Neural cell (in vitro differentiated cells): ENCODE data around the gene XPR1. TPM values are rescaled to one million over a fixed set of nuclear protein-coding genes. Genes with fewer than 3 reads are reported as not detected.
A peak's percentile ranks its signal among the peaks of the same experiment; 100 is the strongest.

Source experiments
- H2AFZ ChIP-seq: fragments of 200-600, 300-800 bp; sonication (generic), shearing (Covaris generic); 2 replicates; pipeline ENCODE4 v1.6.0; 2014; ENCODE audit warnings: low read depth, mild to moderate bottlenecking, antibody characterized with exemption, low read length, moderate library complexity
- H3F3A ChIP-seq: fragments of 200-600 bp; shearing (Covaris generic); 2 replicates; pipeline ENCODE4 v1.6.1; 2016; ENCODE audit warnings: mild to moderate bottlenecking, moderate library complexity, mixed read lengths, antibody characterized with exemption, low read length; ENCODE audit not compliant: insufficient read depth, poor library complexity, severe bottlenecking
- H3K27ac ChIP-seq: fragments of 200-600, 300-800 bp; sonication (generic), shearing (Covaris generic); 2 replicates; pipeline ENCODE4 v1.5.1; 2014; ENCODE audit warnings: mild to moderate bottlenecking, low read length, moderate library complexity
- H3K27me3 ChIP-seq: fragments of 300-800, 200-600 bp; sonication (generic), shearing (Covaris generic); 2 replicates; pipeline ENCODE4 v1.6.0; 2014; ENCODE audit warnings: mild to moderate bottlenecking, low read depth, low read length, moderate library complexity; ENCODE audit not compliant: insufficient read depth
- H3K36me3 ChIP-seq: fragments of 300-800, 200-600 bp; sonication (generic), shearing (Covaris generic); 2 replicates; pipeline ENCODE4 v1.5.1; 2014; ENCODE audit warnings: mild to moderate bottlenecking, antibody characterized with exemption, low read length, moderate library complexity; ENCODE audit not compliant: insufficient read depth
- H3K4me2 ChIP-seq: fragments of 300-800, 200-600 bp; sonication (generic), shearing (Covaris generic); 2 replicates; pipeline ENCODE4 v1.6.0; 2014; ENCODE audit warnings: mild to moderate bottlenecking, low read length
- H3K4me3 ChIP-seq: fragments of 300-800, 200-600 bp; sonication (generic), shearing (Covaris generic); 2 replicates; pipeline ENCODE4 v1.5.1; 2014; ENCODE audit warnings: mild to moderate bottlenecking, low read length, moderate library complexity
- H3K79me2 ChIP-seq: fragments of 200-600 bp; shearing (Covaris generic); replicated peaks from 2 replicates; pipeline ENCODE4 v1.6.0; 2014; ENCODE audit warnings: mild to moderate bottlenecking, low read length, moderate library complexity; ENCODE audit not compliant: insufficient read depth
- H3K9ac ChIP-seq: fragments of 300-800, 200-600 bp; sonication (generic), shearing (Covaris generic); 2 replicates; pipeline ENCODE4 v1.6.1; 2016; ENCODE audit warnings: mild to moderate bottlenecking, low read length, mixed read lengths
- H3K9me2 ChIP-seq: fragments of 200-600 bp; shearing (Covaris generic); 2 replicates; pipeline ENCODE4 v1.6.1; 2016; ENCODE audit warnings: mild to moderate bottlenecking, low read length, mixed read lengths; ENCODE audit not compliant: insufficient read depth
- H3K9me3 ChIP-seq: fragments of 200-600, 300-800 bp; sonication (generic), shearing (Covaris generic); 2 replicates; pipeline ENCODE4 v1.6.1; 2016; ENCODE audit warnings: mild to moderate bottlenecking, mixed run types, low read length, moderate library complexity, mixed read lengths
- H4K20me1 ChIP-seq: fragments of 200-600 bp; shearing (Covaris generic); 2 replicates; pipeline ENCODE4 v1.6.1; 2016; ENCODE audit warnings: mild to moderate bottlenecking, mixed run types; ENCODE audit not compliant: insufficient read depth
- CTCF ChIP-seq: fragments of 450-650 bp; IDR thresholded peaks from 2 replicates; pipeline ENCODE4 v1.5.1; 2014; ENCODE audit warnings: antibody characterized with exemption, mild to moderate bottlenecking, moderate library complexity; ENCODE audit not compliant: poor library complexity, severe bottlenecking
- EP300 ChIP-seq: fragments of 450-650 bp; conservative IDR thresholded peaks from 2 replicates; pipeline ENCODE4 v1.6.1; 2014; ENCODE audit warnings: antibody characterized with exemption, mild to moderate bottlenecking, moderate library complexity; ENCODE audit not compliant: poor library complexity, severe bottlenecking
- EZH2 ChIP-seq: fragments of 200-600, 300-800 bp; shearing (Covaris generic), sonication (generic); IDR thresholded peaks from 2 replicates; pipeline ENCODE4 v1.6.1; 2014; ENCODE audit warnings: antibody characterized with exemption, low read length, borderline replicate concordance, mild to moderate bottlenecking; ENCODE audit not compliant: insufficient read depth, poor library complexity, severe bottlenecking
- MXI1 ChIP-seq: fragments of 450-650 bp; conservative IDR thresholded peaks from 2 replicates; pipeline ENCODE4 v1.6.1; 2014; ENCODE audit warnings: antibody characterized with exemption, mild to moderate bottlenecking; ENCODE audit not compliant: poor library complexity, severe bottlenecking
- POLR2AphosphoS5 ChIP-seq: IDR thresholded peaks from 2 replicates; pipeline ENCODE4 v1.6.1; 2012
- RAD21 ChIP-seq: fragments of 450-650 bp; conservative IDR thresholded peaks from 2 replicates; pipeline ENCODE4 v1.6.1; 2014; ENCODE audit warnings: antibody characterized with exemption, mild to moderate bottlenecking, moderate library complexity
- REST ChIP-seq: IDR thresholded peaks from 2 replicates; pipeline ENCODE4 v1.6.1; 2012; ENCODE audit warnings: borderline replicate concordance
- SMC3 ChIP-seq: fragments of 450-650 bp; conservative IDR thresholded peaks from 2 replicates; pipeline ENCODE4 v1.6.1; 2014; ENCODE audit warnings: antibody characterized with exemption, mild to moderate bottlenecking, moderate library complexity; ENCODE audit not compliant: poor library complexity
- TAF1 ChIP-seq: IDR thresholded peaks from 2 replicates; pipeline ENCODE4 v1.6.1; 2012; ENCODE audit warnings: low read depth
- polyA plus RNA-seq: library from polyadenylated mRNA; depleted of rRNA; stranded (reverse); fragments of >200 nt; gene quantifications from 2 replicates; pipeline ENCODE4 v1.2.3, GENCODE V29; 2014

The XPR1 gene
- polyA plus RNA-seq, 1 donor from 2014 or later = 185 TPM

GRCh38 chr1:180630408-180631193 is 1.2 kb upstream of the XPR1 start:
- Histone ChIP-seq H3K27ac (no peak overlapping the region), H3F3A (peaks cover 6% of the 10 kb centered on the region), H2AFZ (no peak overlapping the region), H3K9me3 (no peaks in the 10 kb centered on the region), H3K9me2 (no peaks in the 10 kb centered on the region), H4K20me1 (no peaks in the 10 kb centered on the region), H3K4me3 (no peak overlapping the region), H3K79me2 (peaks cover 31% of the 10 kb centered on the region), H3K36me3 (no peaks in the 10 kb centered on the region), H3K27me3 (no peaks in the 10 kb centered on the region), H3K4me2 (no peak overlapping the region), H3K9ac (no peak overlapping the region)
- TF ChIP-seq RAD21 (no peak), REST (no peak), POLR2AphosphoS5 (no peak), EZH2 (no peak), SMC3 (no peak), TAF1 (no peak), MXI1 (no peak), EP300 (no peak), CTCF (no peak)

GRCh38 chr1:180631194-180631765 is 542 bp upstream of the XPR1 start:
- H2AFZ ChIP-seq = no peak overlapping the region
- peak overlapping the region; percentile 52 for H3K27ac ChIP-seq
- H3K36me3 ChIP-seq = no peaks in the 10 kb centered on the region
- H3K4me3 ChIP-seq = peak overlapping the region; percentile 85
- no peaks in the 10 kb centered on the region for H3K9me3 ChIP-seq
- H3K4me2 ChIP-seq = peak overlapping the region; percentile 7
- no peaks in the 10 kb centered on the region for H3K9me2 ChIP-seq
- H4K20me1 ChIP-seq = no peaks in the 10 kb centered on the region
- peaks cover 38% of the 10 kb centered on the region for H3K79me2 ChIP-seq
- no peaks in the 10 kb centered on the region for H3K27me3 ChIP-seq
- no peak for TF ChIP-seq MXI1
- TF ChIP-seq SMC3 = no peak
- no peak for TF ChIP-seq EP300
- TF ChIP-seq RAD21 = no peak
- no peak for TF ChIP-seq POLR2AphosphoS5
- H3F3A ChIP-seq = peaks cover 6% of the 10 kb centered on the region
- no peak overlapping the region for H3K9ac ChIP-seq
